Osteocyte (in vitro differentiated cells): ENCODE measurements around the gene SOBP. TPM values are rescaled to one million over a fixed set of nuclear protein-coding genes. Genes with fewer than 3 reads are reported as not detected.

Experiments
- DNase-seq: peaks from one replicate; pipeline ENCODE4 v3.0.0; 2021; ENCODE audit warnings: mixed read lengths; ENCODE audit not compliant: unreplicated experiment; ENCODE audit errors: extremely low spot score
- H3K27ac Mint-ChIP-seq: one replicate; pipeline ENCODE4 v1.8.0; 2021; ENCODE audit warnings: mild to moderate bottlenecking, mixed read lengths; ENCODE audit not compliant: unreplicated experiment
- H3K27me3 Mint-ChIP-seq: one replicate; pipeline ENCODE4 v1.8.0; 2021; ENCODE audit warnings: mixed read lengths; ENCODE audit not compliant: unreplicated experiment
- H3K36me3 Mint-ChIP-seq: one replicate; pipeline ENCODE4 v1.8.0; 2021; ENCODE audit warnings: mixed read lengths; ENCODE audit not compliant: unreplicated experiment
- H3K4me1 Mint-ChIP-seq: one replicate; pipeline ENCODE4 v1.8.0; 2021; ENCODE audit warnings: mixed read lengths; ENCODE audit not compliant: unreplicated experiment
- H3K4me3 Mint-ChIP-seq: one replicate; pipeline ENCODE4 v1.8.0; 2021; ENCODE audit warnings: mild to moderate bottlenecking, moderate library complexity, mixed read lengths; ENCODE audit not compliant: unreplicated experiment
- H3K9me3 Mint-ChIP-seq: one replicate; pipeline ENCODE4 v1.8.0; 2021; ENCODE audit warnings: mixed read lengths; ENCODE audit not compliant: unreplicated experiment
- CTCF ChIP-seq: fragments of 200-600 bp; sonication (generic); IDR thresholded peaks from 2 replicates; pipeline ENCODE4 v1.5.0; 2021; ENCODE audit warnings: antibody characterized with exemption, mild to moderate bottlenecking, moderate library complexity
- total RNA-seq: library from RNA; stranded (reverse); gene quantifications from 2 replicates; pipeline ENCODE4 v1.2.1, GENCODE V29; 2021

The SOBP gene
- total RNA-seq, 1 donor from 2014 or later, result 7.4 TPM

- Mint-ChIP-seq H3K4me3 (no peak overlapping the region), H3K27ac (peak overlapping the region; percentile 47), H3K27me3 (no peaks in the 10 kb centered on the region), H3K9me3 (peaks cover 3% of the 10 kb centered on the region), H3K4me1 (peaks cover 50% of the 10 kb centered on the region), H3K36me3 (no peaks in the 10 kb centered on the region)
- no peak for TF ChIP-seq CTCF
- no peak for DNase-seq
Observed at GRCh38 chr6:107656883-107657282, 167.0 kb downstream of the SOBP start.

GRCh38 chr6:107657373-107657754 is 167.4 kb downstream of the SOBP start:
- peak overlapping the region; percentile 76 for H3K27ac Mint-ChIP-seq
- peak overlapping the region; percentile 65 for H3K4me3 Mint-ChIP-seq
- no peak for TF ChIP-seq CTCF
- no peak for DNase-seq
- no peaks in the 10 kb centered on the region for H3K9me3 Mint-ChIP-seq
- H3K27me3 Mint-ChIP-seq, result no peaks in the 10 kb centered on the region
- peaks cover 54% of the 10 kb centered on the region for H3K4me1 Mint-ChIP-seq
- no peaks in the 10 kb centered on the region for H3K36me3 Mint-ChIP-seq

GRCh38 chr6:107657755-107658461 is 168.0 kb downstream of the SOBP start:
- peak; percentile 92 for DNase-seq
- Mint-ChIP-seq H3K4me1 (peaks cover 60% of the 10 kb centered on the region), H3K9me3 (no peaks in the 10 kb centered on the region), H3K27ac (peak overlapping the region; percentile 76), H3K4me3 (peak overlapping the region; percentile 65), H3K27me3 (no peaks in the 10 kb centered on the region), H3K36me3 (no peaks in the 10 kb centered on the region)
- peak; percentile 59 for TF ChIP-seq CTCF

GRCh38 chr6:107658920-107659865 is 169.3 kb downstream of the SOBP start:
- Mint-ChIP-seq H3K27me3 (peaks cover 2% of the 10 kb centered on the region), H3K36me3 (no peaks in the 10 kb centered on the region), H3K9me3 (no peaks in the 10 kb centered on the region), H3K27ac (peak overlapping the region; percentile 76), H3K4me3 (peak overlapping the region; percentile 65), H3K4me1 (peaks cover 62% of the 10 kb centered on the region)
- DNase-seq, result no peak
- peak; percentile 20 for TF ChIP-seq CTCF

- peaks cover 2% of the 10 kb centered on the region for H3K27me3 Mint-ChIP-seq
- no peak overlapping the region for H3K27ac Mint-ChIP-seq
- no peak for TF ChIP-seq CTCF
- H3K9me3 Mint-ChIP-seq, result no peaks in the 10 kb centered on the region
- no peaks in the 10 kb centered on the region for H3K36me3 Mint-ChIP-seq
- H3K4me1 Mint-ChIP-seq, result peaks cover 72% of the 10 kb centered on the region
- no peak for DNase-seq
- no peak overlapping the region for H3K4me3 Mint-ChIP-seq
Observed at GRCh38 chr6:107660839-107661238, 170.9 kb downstream of the SOBP start.
